HepG2 (cell line): Measurements from ENCODE around the gene EGFR.

Source experiments
- ARHGAP35 ChIP-seq: sonication (generic); formaldehyde crosslinking; IDR thresholded peaks from 2 replicates; pipeline ENCODE4 v1.9.0; 2022; ENCODE audit warnings: mild to moderate bottlenecking, inconsistent platforms, moderate library complexity, missing genetic modification reagents, borderline replicate concordance
- FIP1L1 ChIP-seq: fragments of 200-400 bp; formaldehyde crosslinking; IDR thresholded peaks from 2 replicates; pipeline ENCODE4 v1.6.1; 2018; ENCODE audit warnings: low read depth, mild to moderate bottlenecking, low read length, moderate library complexity, borderline replicate concordance; ENCODE audit not compliant: insufficient read depth
- FOSL1 ChIP-seq: sonication (generic); formaldehyde crosslinking; IDR thresholded peaks from 2 replicates; pipeline ENCODE4 v1.9.0; 2021; ENCODE audit warnings: missing genetic modification reagents, borderline replicate concordance
- FOXC1 ChIP-seq: sonication (generic); formaldehyde crosslinking; IDR thresholded peaks from 2 replicates; pipeline ENCODE4 v1.8.0; 2022; ENCODE audit warnings: mild to moderate bottlenecking, missing genetic modification reagents, borderline replicate concordance
- KDM3A ChIP-seq: IDR thresholded peaks from 2 replicates; pipeline ENCODE4 v1.6.1; 2018; ENCODE audit warnings: low read depth, missing compliant biosample characterization
- PHB2 ChIP-seq: fragments of 450-650 bp; IDR thresholded peaks from 2 replicates; pipeline ENCODE4 v1.6.1; 2018; ENCODE audit not compliant: partially characterized antibody
- SP140L ChIP-seq: sonication (generic); formaldehyde crosslinking; IDR thresholded peaks from 2 replicates; pipeline ENCODE4 v1.4.0; 2020; ENCODE audit warnings: missing genetic modification reagents, borderline replicate concordance
- ZBTB8A ChIP-seq: sonication (generic); formaldehyde crosslinking; IDR thresholded peaks from 2 replicates; pipeline ENCODE4 v1.4.0; 2020; ENCODE audit warnings: mild to moderate bottlenecking, low read depth, missing genetic modification reagents, borderline replicate concordance
- ZNF660 ChIP-seq: sonication (generic); formaldehyde crosslinking; IDR thresholded peaks from 2 replicates; pipeline ENCODE4 v1.5.1; 2020; ENCODE audit warnings: mild to moderate bottlenecking, low read depth, missing genetic modification reagents, borderline replicate concordance
- TF ChIP-seq, protein P1 (sequence below): IDR thresholded peaks from 2 replicates; pipeline ENCODE4 v1.6.1; 2012; ENCODE audit warnings: inconsistent platforms
- TF ChIP-seq, protein P2 (sequence below): IDR thresholded peaks from 2 replicates; pipeline ENCODE4 v1.6.1; 2016; ENCODE audit warnings: missing biosample characterization, missing genetic modification reagents, low read depth
- TF ChIP-seq, protein P3 (sequence below): sonication (generic); formaldehyde crosslinking; IDR thresholded peaks from 2 replicates; pipeline ENCODE4 v1.5.0; 2020; ENCODE audit warnings: mild to moderate bottlenecking, missing genetic modification reagents, moderate library complexity
- TF ChIP-seq, protein P4 (sequence below), 2 experiments: IDR thresholded peaks; 2 replicates each; pipeline ENCODE4 v1.6.1; 2011 to 2012; ENCODE audit warnings: low read length in 2 of 2, borderline replicate concordance in 1 of 2, low read depth in 1 of 2, mild to moderate bottlenecking in 1 of 2, moderate library complexity in 1 of 2

DNA sequence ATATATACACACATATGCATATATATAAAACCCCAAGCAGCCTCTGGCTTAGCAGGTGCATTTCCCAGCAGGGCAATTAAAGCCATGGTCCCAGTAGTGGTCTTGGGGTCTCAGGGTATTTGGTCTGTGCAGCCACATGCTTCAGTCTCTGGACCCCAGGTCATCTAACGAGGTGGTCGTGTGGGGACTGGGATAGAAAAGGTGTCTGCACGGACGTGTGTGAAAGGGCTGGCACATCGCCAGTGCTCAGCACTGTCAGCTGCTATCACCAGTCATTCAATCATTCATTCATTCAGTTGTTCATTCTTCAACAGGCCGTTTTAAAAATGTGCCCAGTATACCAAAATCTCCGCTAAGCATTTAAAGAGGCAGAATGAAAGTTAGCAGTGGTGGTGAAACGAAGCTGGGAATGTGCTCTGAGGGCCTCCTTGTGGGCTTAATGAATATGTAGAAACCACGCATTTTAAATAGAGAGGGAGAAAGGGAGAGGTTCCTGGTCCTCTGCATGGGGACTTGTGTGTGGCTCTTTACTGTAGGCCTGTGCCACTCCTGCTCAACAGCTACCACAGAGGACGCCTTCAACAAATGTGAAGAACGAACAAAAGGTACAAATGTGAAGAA lies 170.4 kb downstream of the EGFR start:
- TF ChIP-seq, protein P1, sequence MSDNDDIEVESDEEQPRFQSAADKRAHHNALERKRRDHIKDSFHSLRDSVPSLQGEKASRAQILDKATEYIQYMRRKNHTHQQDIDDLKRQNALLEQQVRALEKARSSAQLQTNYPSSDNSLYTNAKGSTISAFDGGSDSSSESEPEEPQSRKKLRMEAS = no peak
- no peak for TF ChIP-seq PHB2
- no peak for TF ChIP-seq ZNF660
- TF ChIP-seq, protein P2, sequence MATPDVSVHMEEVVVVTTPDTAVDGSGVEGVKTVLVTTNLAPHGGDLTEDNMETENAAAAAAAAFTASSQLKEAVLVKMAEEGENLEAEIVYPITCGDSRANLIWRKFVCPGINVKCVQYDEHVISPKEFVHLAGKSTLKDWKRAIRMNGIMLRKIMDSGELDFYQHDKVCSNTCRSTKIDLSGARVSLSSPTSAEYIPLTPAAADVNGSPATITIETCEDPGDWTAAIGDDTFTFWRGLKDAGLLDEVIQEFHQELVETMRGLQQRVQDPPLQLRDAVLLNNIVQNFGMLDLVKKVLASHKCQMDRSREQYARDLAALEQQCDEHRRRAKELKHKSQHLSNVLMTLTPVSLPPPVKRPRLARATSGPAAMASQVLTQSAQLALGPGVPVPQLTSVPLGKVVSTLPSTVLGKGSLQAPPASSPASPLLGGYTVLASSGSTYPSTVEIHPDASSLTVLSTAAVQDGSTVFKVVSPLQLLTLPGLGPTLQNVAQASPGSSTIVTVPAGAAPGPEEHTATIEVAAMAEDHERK = no peak
- TF ChIP-seq ARHGAP35 (CRISPR knock-in tag) = no peak
- no peak for TF ChIP-seq FOXC1 (CRISPR knock-in tag)
- TF ChIP-seq, protein P3, sequence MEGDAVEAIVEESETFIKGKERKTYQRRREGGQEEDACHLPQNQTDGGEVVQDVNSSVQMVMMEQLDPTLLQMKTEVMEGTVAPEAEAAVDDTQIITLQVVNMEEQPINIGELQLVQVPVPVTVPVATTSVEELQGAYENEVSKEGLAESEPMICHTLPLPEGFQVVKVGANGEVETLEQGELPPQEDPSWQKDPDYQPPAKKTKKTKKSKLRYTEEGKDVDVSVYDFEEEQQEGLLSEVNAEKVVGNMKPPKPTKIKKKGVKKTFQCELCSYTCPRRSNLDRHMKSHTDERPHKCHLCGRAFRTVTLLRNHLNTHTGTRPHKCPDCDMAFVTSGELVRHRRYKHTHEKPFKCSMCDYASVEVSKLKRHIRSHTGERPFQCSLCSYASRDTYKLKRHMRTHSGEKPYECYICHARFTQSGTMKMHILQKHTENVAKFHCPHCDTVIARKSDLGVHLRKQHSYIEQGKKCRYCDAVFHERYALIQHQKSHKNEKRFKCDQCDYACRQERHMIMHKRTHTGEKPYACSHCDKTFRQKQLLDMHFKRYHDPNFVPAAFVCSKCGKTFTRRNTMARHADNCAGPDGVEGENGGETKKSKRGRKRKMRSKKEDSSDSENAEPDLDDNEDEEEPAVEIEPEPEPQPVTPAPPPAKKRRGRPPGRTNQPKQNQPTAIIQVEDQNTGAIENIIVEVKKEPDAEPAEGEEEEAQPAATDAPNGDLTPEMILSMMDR = no peak
- TF ChIP-seq FOSL1 = no peak
- TF ChIP-seq FIP1L1 = no peak
- no peak for TF ChIP-seq ZBTB8A (CRISPR knock-in tag)
- no peak for TF ChIP-seq SP140L (CRISPR knock-in tag)
- no peak for TF ChIP-seq KDM3A (CRISPR knock-in tag)
- TF ChIP-seq, protein P4, sequence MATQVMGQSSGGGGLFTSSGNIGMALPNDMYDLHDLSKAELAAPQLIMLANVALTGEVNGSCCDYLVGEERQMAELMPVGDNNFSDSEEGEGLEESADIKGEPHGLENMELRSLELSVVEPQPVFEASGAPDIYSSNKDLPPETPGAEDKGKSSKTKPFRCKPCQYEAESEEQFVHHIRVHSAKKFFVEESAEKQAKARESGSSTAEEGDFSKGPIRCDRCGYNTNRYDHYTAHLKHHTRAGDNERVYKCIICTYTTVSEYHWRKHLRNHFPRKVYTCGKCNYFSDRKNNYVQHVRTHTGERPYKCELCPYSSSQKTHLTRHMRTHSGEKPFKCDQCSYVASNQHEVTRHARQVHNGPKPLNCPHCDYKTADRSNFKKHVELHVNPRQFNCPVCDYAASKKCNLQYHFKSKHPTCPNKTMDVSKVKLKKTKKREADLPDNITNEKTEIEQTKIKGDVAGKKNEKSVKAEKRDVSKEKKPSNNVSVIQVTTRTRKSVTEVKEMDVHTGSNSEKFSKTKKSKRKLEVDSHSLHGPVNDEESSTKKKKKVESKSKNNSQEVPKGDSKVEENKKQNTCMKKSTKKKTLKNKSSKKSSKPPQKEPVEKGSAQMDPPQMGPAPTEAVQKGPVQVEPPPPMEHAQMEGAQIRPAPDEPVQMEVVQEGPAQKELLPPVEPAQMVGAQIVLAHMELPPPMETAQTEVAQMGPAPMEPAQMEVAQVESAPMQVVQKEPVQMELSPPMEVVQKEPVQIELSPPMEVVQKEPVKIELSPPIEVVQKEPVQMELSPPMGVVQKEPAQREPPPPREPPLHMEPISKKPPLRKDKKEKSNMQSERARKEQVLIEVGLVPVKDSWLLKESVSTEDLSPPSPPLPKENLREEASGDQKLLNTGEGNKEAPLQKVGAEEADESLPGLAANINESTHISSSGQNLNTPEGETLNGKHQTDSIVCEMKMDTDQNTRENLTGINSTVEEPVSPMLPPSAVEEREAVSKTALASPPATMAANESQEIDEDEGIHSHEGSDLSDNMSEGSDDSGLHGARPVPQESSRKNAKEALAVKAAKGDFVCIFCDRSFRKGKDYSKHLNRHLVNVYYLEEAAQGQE (IDR thresholded peaks at IDR 0.05; ENCODE audit: borderline replicate concordance in 1 of 2, low read depth in 1 of 2, low read length in 2 of 2) = no peak
